Activated gamma-delta T cell treated with anti-CD3 and anti-CD28 coated beads, Interleukin-2, amount 50 U/mL, for 16 hours (primary cell): ENCODE data around the gene EPHX1.

Source experiments
- DNase-seq: peaks from one replicate; pipeline ENCODE4 v3.0.0-alpha.2; 2020; ENCODE audit warnings: low read depth

The EPHX1 gene

DNA sequence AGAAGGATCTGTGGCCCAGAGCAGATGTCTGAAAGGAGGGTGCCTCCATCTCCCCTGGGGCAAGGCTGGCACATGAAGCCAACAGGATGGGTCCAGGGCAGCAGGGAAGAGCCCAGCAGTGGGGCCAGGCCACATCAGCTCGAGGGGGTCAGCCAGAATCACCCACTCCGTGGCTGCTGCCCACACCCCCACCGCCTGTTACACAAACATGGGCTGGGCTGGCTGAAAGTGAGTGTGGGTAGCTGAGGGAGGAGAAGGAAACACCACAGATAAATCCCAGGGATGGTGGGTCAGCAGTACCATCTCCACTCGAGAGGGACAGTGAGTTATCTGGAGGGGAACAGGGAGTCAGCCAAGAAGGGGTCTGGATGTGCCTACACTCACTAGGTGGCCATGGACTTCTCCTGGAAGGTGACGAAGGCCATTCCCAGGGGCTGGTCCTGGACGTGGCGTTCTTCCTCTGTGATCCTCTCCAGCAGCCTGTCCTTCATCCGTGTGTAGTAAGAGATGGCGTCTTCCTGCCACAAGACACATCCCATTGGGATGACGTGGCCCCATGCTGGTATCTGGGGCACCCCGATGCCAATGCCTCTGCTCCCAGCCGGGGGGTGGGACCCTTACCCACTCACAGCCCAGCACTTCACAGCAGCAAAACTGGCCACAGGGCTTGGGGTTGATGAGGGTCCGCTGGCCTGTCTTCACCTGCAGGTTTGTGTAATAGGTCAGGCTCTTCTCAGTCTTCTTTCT, 52.1 kb downstream of the EPHX1 start:
- DNase-seq = no peak

DNA sequence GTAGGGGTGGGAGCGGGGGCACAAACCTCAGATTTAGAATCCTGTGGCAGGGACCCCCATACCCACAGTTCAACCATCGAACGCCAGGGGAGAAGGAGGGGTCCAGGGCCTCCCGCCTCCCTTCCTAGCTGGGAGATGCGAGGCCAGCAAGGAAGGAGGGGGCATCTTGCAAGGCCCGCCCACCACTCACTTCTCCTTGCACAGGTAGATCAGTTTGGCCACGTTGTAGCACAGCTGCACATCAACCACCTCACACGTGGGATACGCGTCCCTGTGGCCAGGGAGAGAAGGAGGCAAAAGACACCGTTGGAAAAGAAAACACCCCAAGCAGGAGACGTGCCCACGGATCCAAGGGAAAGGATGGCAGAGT, 52.6 kb downstream of the EPHX1 start:
- DNase-seq = no peak

DNA sequence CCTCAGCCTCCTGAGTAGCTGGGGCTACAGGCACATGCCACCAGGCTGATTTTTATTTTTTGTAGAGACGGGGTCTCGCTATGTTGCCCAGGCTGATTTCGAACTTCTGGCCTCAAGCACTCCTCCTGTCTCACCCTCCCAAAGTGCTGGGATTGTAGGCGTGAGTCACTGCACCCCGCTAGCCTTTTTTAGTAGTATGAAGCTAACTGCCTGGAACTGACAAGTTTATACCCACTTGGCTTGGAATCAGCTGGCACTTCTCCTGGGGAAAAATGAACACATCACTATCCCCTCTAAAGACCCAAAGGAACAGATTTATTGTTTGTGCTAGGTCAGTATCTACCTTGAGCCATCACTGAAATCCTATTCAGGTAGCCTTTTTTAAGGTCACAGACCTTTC, 53.2 kb downstream of the EPHX1 start:
- DNase-seq = no peak

DNA sequence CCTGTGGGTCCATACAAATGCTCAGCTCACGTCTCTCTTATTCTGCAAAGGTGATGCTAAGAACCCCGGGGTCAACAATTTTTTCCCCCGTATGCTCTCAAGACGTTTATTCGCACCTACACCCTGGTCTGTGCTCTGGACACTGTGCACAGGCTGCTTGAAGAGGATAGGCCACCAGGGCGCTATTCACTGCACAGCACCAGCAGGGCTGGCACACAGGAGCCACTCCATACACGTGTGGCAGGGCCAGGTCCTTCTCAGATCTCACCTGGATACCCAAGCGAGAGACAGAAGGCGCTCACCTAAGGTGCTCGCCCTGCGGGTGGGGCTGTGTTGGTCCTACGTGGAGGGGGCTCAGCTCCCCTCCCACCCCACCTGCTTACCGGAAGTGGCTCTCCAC, 55.6 kb downstream of the EPHX1 start:
- no peak for DNase-seq

DNA sequence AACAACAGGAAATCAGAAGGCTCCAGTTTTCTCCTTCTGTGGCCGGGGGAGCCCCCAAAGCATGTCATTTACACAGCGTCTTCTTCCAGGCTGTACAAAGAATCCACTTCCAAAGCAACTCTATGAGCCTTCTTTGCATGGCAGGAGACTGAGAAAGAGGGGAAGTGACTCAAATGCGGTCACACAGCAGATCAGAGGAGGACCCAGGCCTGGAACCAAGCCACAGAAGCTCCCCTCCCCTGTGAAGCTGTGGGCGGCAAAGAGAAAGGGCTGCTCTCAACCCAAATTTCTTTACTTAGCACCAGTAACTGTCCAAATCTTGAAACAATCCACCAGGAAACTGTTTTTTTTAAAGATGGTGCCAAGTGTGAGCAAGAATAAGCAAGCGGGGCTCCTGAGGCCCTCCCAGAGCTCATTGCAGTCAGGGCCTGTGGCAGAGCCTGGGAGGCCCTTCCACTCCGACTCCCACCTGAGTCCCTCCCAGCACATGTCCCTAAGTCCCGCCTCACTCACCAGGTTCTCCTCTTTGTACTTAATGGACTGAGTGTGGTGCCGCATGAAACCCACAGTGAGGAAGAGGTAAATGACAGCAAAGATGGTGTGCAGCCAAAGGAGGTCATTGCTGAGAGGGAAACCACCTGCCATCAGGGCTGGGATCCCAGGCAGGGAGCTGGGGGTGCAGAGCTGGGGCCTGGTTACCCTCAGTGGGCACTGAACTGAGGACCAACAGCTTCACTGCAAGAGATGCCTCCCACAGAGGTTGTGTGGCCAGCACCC, 56.3 kb downstream of the EPHX1 start:
- DNase-seq = peak; percentile 59

DNA sequence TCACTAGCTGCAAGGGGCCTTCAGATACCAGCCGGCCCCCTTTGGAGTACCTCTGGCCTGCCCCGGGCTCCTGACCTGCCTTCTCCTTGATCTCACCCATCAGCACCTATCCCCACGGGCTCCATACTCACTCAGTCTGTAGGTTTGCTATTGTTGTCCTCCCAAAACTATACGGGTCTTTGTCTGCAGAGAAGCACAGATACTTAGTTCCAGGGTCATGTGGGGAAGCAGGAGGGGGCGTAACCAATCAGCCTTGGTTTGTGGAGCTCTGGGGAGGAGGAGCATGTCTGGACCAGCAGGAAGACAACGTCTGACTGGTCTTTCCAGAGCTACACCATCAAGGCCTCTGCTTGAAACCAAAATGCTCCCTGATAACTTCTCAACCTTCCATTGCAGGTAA, 57.1 kb downstream of the EPHX1 start:
- no peak for DNase-seq

DNA sequence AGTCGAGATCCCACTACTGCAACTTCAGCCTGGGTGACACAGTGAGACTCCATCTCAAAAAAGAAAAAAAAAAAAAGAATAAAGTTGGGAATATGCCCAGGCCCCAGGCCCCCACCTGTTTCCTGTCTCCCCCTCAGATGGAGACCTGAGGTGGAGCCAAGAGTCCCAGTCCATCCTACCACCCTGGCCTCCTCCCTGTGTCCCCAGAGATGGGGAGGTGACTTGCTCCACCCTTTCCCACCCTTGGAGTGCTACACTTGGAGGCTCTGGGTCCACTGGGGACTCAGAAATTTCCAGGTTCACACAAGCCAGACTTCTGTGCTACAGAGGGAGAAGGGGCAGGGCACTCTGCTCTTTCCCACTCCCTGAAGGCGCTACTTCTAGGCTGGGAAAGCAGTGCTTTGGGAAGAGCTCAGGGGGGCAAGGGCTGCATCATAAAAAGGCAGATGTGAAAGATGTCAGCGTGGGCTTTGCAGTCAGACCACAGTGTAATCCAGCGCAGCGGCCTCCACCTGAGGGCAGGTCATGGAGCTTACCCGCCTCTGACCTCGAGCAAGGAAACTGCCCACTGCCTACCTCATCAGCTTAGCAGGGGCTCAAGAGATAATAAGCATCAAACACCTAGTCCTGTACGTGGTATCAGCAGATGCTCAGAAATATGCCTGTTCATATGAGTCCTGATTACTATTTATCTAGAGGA, 58.9 kb downstream of the EPHX1 start:
- DNase-seq = no peak

DNA sequence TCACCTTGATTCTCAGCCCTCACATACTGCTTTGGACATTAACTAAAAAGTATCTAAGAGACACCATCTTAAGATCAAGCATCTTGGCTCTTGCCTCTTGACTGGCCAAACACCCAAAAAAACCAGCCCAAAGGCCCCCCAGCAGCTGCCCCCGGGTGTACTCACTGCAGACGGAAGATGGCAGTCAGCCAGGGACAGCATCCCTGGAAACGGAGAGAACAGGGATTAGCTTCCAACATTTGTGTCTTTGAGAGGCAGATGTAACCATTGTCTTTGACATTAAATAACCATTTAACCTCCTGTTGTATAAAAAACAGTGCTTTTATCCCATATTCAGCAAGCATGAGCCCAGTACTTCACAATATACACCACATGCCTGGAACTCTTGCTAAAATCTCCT, 61.0 kb downstream of the EPHX1 start:
- DNase-seq = no peak

DNA sequence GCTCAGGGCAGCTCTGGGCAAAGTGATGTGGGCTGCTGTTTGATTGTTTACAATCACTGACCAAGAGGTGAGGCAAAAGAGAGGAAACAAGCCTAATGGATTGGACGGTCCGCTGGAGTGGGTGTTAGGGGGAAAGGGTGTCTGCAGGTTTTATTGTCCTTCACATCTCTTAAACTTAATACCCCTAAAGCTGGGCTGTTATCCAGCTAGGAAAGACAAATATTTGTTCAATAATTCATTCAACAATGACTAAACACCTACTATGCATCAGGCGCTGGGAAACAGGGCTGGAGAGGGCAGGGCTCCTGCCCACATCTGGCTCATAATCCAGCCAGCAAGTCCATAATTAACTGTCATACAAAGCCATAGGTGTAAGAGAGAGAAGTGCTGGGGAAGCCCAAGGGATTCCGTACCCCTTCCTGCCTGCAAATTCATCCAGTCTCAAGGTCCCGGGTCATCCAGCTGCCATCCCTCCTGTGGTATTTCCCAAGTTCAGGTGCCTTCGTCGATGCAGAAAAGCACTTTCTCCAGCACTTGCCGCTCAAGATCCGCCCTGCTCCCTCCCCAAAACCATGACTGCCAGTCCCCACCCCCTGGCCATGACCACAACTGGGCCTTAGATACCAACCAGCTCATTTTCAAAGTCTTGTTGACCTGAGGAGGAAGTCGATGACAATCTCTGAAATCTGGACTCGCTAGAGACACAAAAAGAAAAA, 61.6 kb downstream of the EPHX1 start:
- no peak for DNase-seq

DNA sequence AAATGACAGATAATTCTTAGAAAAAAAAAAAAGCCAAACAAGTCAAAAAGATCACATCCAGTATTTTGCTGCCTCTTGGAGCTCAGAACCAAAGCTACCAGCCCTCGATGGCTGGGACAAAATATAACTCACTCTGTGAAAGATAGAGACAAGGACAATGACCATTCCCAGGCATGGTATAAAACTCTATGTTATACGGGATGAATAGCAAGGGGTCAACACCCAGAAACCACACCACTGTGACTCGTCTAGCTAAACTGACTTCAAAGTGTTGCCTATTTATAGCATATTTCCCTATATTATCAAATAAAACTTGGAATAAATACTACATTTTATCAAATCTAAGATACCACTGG, 62.1 kb downstream of the EPHX1 start:
- no peak for DNase-seq

DNA sequence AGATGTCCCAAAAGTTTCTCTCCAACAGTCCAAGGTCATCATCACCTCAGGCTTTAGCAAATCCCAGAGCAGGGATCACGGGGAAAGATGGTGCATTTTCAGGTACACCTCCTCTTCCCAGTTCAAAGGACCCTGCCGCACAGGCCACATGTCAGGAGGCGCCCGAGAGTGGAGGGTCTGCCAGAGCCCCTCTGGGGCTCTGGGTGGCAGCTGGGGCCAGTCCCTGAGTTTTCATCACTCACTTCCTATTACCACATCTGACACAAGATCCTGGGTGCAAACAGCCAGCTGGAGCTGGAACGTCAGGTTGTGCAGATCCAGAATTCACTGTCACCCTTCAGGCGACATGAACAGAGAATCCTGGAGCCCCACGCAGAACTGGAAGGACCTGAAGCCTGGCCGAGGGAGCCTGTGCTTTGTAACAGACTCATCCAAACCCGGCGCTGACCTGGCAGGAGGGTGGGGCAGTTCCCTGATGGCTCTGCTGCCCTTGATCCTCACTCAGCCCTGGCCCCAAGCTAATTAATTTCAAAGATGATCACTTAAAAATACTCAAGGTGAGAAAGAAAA, 63.4 kb downstream of the EPHX1 start:
- no peak for DNase-seq

DNA sequence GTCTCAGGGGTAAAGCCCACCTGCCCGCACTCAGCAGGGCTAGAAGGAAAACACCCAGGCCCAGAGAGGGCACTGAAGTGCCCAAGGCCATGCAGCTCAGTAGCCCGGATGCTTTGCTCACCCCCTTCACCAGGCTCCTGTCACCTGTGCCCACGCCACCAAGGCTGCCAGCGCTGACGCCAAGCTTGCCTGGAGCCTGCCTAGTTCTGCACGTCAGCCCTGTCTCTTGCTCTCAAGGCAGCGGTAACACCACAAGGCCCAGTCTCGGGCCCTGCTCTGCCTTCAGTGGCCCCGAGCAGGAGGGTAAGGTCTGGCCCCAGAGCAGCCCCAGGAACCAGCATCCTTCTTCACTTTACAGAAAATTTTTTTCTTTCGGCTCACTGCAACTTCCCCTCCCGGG, 64.5 kb downstream of the EPHX1 start:
- DNase-seq = no peak

DNA sequence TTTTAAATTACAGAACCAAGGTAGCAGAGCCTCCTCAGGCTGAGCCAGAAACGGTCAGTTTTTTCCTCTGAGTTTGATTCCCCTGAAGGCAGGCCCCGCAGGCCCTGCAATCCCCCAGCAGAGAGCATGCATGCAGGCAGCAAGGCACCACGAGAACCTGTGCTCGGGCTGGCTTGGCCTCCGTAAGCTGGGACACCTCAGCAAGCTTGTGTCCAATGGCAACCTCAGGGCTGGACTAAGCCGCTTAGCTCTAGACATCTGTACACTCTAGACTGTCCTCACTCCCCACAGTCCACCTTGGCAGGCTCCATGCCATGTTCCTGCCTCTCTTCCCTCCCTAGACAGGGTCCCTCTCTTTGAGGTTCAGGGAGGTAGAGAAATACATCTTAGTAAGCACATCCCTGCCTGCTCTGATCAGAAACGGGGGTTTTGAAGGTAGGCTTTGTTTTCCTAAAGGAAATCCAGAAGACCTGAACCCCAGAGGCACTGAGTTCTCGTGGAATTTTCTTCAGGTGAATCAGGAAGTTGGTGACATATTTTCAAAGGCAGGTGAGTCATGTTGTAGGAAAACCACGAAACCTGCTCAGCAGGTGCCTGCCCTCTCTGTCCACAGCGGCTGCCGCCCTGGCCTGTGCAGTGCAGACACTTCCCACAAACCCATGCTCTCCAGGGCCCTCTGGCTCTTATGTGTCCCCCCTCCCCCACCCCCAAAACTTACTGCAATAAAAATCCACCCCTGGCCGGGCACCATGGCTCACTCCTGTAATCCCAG, 65.3 kb downstream of the EPHX1 start:
- no peak for DNase-seq

DNA sequence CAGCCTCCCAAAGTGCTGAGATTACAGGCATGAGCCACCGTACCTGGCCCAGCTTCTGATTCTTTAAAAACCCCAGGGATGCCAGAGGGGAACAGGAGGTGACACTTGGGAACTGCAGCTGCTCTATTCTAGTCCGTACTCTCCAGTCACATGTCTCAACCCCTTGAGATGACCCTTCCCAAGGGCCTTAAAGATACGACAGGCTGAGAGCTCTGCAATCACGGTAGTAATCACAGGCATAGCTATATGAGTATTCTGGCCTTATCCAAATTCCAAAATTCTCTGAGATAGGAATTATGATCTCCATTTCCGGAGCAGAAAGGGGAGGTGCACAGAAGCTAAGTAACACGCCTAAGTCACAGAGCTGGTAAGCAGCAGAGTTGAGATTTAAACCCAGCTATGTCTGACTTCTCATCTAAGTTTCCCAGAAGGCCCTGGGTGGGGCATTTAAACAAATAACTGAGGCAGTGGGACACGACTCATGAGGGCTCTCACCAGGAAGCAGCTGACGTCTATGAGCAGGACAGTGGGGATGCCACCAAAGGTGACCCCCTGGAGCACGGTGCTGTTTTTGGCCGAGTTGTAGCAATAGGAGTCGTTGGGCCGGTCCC, 67.1 kb downstream of the EPHX1 start:
- no peak for DNase-seq

DNA sequence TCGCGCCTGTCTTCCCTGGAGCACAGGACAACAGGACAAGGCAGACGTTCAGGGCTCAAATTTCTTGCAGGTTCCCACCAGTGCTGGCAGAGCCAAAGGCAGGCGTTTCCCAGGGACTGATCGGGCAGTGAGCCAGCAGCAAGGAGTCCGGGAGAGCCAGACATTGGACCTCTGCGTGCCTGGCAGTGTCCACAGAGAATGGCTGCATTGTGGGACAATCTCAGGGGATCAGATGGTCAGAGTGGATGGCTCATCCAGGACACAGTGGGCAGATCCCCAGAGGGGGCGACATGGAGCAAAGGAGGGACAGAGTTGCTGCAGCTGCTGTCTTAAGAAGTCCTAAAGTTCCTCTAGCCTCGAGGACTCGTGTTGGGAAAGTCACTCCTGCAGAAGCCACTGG, 67.7 kb downstream of the EPHX1 start:
- no peak for DNase-seq

DNA sequence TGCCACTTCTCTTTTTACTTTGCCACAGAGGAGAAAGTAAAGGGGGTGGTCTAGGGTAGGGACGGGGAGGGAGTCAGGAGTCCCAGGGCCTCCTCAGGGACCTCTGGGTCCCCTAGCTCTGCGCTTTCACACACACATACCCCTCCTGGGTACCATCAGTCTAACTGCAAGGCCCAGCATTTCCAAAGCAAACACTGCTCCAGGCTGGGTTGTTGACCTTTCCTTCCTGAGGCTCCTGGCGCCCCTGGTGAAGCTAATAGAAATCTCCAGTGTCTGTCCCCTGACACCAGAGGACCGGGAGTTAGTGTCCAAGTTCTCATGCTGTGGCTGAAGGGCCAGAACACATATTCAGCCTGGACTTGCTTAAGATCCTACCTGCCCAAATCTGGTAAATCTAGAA, 68.4 kb downstream of the EPHX1 start:
- DNase-seq = no peak

DNA sequence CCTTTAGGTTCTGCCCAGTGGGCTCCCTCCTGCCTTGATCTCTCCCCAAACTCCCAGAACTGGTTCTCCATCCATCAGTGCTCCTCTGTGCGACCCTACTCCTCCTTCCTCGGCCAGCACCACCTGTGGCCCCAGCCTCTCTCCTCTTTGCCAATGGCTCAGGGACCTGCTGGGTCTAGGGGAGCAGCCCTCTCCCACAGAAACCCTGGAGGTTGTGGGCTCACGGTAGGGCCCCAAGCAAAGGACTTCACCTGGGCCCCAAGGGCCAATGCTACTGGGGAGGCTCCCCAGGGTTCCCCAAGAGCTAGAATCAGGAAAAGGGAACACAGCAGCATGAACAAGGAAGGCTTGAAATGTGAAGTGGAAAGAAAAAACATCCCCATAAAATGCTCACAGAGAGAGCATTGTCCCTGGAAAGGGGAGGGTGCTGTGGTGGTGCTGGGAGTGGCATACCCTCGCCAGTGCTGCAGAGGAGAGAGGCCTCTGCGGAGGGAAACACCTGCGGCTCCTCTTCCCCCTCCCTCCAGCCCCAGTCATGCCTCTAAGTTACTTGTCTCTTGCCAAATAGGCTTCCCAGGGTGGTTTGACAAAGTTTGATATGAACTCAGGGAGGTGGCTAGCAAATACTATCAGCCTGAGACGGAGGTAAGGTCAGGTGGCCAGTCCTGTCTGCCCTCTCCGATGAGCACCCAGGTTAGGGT, 69.7 kb downstream of the EPHX1 start:
- DNase-seq = no peak

DNA sequence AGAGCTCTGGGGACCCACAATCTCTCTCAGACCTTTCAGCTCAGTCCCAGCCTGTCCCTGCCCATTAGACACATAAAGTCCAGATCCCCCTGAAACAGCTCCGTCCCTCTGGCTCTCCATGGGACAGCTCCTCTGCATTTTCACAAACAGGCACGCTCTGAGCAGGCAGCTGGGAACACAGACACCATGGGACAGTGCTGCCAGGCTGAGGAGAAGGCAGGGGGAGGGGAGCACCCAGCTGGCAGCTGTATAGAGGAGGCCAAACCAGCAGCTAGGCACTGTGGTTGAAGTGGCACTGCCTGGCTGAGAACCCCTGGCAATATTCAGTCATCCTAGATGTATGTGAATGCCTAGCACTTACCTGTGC, 70.3 kb downstream of the EPHX1 start:
- no peak for DNase-seq

DNA sequence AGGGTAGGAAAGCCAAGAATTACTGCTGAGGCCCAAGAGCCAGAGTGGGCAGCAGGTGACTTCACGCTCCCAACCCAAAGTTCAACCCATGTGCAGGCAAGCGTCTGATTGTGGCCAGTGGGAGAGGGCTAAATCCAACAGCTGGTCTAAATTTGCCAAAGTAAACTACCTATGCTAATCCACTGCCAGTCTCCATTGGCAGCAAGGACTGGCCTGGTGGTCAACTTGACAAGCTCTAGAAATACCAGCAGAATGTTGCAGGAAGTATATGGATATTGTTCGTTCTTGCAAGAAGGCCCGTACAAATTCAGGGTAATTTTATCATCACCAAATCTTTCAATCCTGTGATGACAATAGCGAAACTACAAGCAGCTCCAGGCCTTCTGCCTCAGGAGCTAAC, 70.7 kb downstream of the EPHX1 start:
- no peak for DNase-seq
